Inflammatory macrophage (primary cell): ENCODE measurements around the gene STAMBPL1.

Source experiments
- DNase-seq, 2 donors: peaks; one replicate each; pipeline ENCODE4 v3.0.0-alpha.2; 2020 to 2022

Gene STAMBPL1

DNA sequence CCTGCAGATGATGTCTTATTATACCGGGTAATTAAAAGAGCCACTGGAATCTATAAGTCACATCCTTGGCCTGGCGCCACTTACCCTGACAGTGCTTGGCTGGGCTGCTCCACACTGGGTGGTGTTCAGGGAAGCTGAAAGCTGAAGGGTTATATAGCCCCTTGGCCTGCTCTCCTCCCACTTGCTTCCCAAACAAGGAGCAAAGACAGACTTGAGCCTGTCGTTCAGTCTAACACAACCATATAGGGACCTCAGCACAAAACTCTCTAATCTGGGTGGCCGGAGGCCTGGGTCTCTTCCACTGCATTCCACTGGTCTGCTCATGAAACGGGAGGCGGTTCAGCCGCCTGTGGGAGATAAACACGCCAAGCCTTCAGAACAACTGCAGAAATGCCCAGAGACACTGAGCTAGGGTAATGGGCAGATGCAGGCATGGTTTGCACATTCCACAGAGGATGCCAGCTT lies 72.6 kb downstream of the STAMBPL1 start, which contains the start of gene ACTA2:
Gene ACTA2 (minus strand): TSS at position 127 of the 465 bp plus-strand sequence. CDS start 3,843 bp downstream, outside the sequence.
- no peak for DNase-seq

DNA sequence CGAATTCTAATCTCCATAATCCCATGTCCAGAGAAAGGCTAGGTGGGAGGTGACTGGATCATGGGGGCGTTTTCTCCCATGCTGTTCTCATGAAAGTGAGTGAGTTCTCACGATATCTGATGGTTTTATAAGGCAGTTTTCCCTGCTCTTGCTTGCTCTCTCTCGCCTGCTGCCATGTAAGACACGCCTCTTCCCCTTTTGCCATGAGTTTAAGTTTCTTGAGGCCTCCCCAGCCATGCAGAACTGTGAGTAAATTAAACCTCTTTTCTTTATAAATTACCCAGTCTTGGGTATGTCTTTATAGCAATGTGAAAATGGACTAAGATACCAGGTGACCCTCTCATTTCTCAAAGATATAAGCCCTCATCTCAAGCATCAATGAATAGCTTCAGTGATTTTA lies 73.6 kb downstream of the STAMBPL1 start:
- DNase-seq, result no peak

- DNase-seq, result no peak
Measured at GRCh38 chr10:88954458-88955083, 74.5 kb downstream of the STAMBPL1 start.

GRCh38 chr10:88957381-88957780 lies 77.3 kb downstream of the STAMBPL1 start:
- no peak for DNase-seq

DNA sequence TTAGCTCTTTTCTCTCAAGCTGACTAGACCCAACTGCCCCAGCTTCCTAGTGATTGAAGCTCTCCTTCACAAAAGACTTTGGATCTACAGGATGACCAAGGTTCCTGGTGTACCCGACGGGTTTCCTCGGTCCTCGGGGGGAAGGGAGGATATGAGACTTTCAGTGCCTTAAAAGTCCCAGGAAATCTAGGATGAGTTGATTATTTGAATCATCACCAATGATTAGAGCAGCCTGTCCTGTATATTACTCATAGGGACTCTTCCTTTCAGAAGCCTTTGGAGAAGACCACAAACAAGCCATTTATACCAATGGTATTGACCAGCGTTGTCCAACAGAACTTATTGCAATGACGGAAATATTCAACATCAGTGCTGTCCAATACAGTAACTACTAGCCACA lies 78.7 kb downstream of the STAMBPL1 start:
- DNase-seq, result no peak

DNA sequence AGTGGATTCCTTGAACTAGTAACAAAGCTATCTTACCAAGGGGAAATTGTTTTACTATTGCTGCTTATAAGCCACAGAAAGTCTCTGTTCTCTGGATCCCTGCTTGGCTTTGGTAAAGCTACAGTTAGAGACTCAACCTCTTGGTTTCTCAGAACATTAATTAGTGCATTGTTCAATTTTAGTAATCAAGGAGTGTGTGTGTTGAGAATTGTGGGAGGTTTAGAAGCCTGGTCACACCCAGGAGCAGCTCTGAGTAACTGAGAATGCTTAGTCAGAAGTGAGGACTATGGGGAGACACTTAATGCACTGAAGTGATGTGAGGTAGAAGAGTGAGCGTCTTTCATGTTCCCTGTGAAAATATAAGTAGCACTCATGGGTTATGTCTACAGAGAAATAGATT lies 80.8 kb downstream of the STAMBPL1 start:
- DNase-seq, result no peak

- no peak for DNase-seq
Measured at GRCh38 chr10:88961266-88961665, 81.2 kb downstream of the STAMBPL1 start.

GRCh38 chr10:88962336-88962735 lies 82.3 kb downstream of the STAMBPL1 start:
- no peak for DNase-seq

DNA sequence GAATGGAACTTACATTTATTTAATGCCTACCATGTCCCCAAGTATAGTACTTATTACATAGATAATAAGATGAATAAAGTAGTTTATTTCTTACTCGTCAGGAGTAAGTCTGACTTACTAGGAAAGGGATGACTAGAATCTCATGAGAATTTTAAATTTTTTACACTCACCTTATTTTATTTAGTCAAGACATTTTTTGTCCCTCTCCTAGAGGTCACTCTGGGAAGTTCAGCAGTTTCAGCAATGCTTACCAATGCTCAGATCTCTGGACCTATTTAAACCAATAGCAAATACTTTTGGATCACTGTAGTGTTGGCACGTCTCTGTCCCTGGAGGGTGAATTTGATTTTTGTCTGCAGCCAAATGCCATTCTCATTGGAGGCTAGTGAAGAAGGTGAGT lies 83.3 kb downstream of the STAMBPL1 start:
- no peak for DNase-seq

DNA sequence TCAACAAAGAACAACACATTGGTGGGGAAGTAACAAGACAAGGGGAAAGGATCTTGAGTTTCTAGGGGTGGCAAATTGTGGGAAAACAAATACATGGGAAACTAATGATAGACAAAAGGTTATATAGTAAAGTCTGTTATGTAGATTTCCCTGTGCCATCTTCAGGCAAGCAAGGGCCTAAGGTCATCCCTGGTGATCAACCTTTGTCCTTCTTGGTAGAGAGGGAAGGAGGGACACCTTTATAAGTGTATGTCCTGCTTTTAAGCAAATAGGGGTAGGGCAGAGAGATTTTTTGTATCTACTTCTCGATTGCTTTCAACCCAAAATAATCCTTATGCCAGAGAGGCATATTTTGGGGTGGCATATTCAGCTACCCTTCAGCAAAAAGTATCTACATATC lies 84.3 kb downstream of the STAMBPL1 start:
- no peak for DNase-seq

DNA sequence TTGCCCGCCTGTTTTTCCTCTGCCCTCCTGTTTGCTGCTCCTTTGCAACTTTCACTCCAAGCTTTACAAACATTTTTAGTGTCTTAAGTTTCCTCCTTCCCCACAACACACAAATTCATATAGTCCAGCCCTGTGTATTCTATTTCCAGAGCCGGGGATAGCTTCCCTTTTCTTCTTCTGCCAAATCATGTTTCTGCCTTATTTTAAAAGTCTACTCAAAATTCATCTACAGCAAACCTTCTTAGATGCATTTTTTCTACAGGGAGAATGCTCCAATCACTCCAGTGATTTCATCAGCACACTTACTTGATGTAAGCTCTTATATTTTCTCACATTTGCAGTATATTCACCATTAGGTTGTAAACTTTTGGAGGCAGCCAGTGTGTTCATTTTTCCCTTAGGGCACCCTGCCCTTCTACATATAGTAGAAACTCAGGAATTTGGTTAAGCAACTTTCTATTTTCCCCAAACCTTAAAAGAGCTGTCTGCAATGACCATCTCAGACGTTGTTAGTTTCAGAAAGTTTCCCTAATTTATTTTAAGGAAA lies 84.9 kb downstream of the STAMBPL1 start:
- DNase-seq, result peak in 1 of 2 donors; percentile 18

GRCh38 chr10:88966797-88967196 lies 86.8 kb downstream of the STAMBPL1 start:
- DNase-seq, result no peak

DNA sequence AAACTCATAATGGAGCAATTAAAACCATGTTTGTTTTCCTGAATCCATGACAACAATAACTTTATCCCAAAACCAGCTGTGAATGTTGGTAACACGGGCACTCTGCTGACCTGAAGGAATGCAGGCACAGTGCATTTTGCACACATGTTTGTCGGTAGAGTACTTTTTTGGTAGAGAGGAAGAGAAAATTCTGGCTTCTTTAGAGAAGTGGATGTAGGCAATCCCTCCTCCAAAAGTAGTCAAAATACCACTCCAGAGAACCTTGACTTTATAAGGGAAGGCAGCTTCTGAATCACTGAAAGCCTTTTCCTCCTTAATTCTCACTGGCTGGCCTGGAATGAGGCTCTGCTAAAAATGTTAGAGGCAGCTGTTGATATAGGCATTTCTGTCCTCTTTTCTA lies 88.3 kb downstream of the STAMBPL1 start:
- DNase-seq, result no peak

GRCh38 chr10:88971221-88972061 lies 91.4 kb downstream of the STAMBPL1 start:
- DNase-seq, result no peak
